Stimulated activated CD8-positive, alpha-beta memory T cell treated with anti-CD3 and anti-CD28 coated beads, Interleukin-7, amount 100 ng/mL, for 48 hours (primary cell): ENCODE data around the gene PLCH1.

Experiments used
- DNase-seq, 2 donors: peaks; one replicate each; pipeline ENCODE4 v3.0.0-alpha.2; 2020; ENCODE audit warnings: low read depth in 1 of 2; ENCODE audit errors: extremely low read depth in 1 of 2

Gene PLCH1

GRCh38 chr3:155363690-155364070, 381.2 kb downstream of the PLCH1 start:
- no peak for DNase-seq

DNA sequence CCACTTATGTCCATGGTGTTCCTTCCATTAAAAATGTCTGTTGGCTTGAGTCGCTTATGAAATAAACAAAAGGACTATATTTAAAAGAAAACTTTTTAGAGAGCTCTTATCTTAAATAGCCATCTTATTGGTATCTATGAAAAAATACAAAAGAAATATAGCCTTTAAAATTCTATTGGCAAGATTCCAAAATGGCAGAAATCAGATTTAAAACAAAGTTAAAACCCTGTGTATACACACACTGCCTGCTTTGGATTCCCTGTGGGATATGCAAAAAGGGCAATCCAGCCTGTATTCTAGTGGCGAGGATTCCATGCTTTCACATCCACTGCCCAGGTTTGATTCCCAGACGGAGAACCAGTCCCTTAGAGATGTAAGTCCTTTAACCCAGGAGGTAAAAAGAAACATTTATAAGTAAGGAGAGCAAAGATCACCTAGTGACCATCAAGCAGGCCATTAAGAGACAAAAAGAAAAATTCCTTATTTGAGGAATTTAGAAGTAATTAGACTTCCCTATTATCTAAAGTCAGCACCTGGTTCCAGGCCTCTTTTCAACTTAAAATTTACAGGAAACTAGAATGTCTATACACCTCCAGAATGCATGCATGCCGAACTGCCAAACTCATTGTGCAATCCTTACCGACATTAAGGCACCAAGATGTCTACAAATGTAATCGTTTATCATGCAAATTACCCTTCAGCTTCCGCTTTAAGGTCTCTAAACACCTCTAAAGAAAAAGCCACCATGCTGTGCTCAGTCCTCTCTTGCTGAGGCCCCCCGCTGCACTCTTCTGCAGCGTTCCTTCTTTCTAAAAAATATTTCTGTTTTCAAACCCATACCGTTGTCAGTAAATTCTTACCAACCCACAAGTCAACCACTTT, 381.8 kb downstream of the PLCH1 start:
- DNase-seq = no peak

GRCh38 chr3:155360281-155360680, 384.6 kb downstream of the PLCH1 start:
- DNase-seq = no peak

GRCh38 chr3:155356594-155357370, 388.1 kb downstream of the PLCH1 start:
- DNase-seq = no peak

DNA sequence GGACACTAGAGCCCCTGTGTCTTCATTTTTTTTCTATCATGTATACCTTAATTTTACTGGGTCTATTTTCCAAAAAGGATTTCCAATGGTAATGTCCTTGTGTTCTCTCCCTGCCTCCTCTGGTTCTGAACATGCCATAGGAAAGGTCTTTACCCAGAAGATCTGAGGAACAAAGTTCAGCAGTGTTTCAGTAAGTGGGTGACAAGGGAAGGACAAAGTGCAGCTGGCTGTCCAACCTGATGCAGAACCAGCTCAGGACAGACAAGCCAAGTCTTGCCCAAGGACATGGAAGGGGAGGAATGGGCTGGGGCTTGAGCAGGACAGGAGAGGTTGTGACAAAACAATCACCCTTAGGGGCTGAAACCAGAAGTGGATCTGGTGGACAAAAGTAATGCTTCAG, 390.2 kb downstream of the PLCH1 start:
- no peak for DNase-seq

GRCh38 chr3:155352900-155353490, 391.9 kb downstream of the PLCH1 start:
- no peak for DNase-seq

DNA sequence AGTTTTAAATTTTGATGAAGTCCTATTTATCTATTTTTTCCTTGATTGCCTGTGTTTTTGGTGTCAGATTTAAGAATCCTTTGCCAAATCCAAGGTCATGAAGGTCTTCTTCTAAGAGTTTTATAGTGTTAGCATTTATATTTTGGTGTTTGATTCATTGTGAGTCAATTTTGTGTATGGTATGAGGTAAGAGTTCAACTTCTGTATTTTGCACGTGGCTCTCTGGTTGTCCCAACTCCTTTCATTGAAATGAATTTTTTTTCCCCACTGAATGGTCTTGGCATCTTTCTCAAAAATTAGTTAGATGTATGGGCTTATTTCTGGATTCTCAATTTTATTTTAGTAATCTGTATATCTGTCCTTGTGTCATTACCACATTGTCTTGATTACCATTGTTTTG, 394.3 kb downstream of the PLCH1 start:
- DNase-seq = no peak

GRCh38 chr3:155347901-155348300, 397.0 kb downstream of the PLCH1 start:
- no peak for DNase-seq

DNA sequence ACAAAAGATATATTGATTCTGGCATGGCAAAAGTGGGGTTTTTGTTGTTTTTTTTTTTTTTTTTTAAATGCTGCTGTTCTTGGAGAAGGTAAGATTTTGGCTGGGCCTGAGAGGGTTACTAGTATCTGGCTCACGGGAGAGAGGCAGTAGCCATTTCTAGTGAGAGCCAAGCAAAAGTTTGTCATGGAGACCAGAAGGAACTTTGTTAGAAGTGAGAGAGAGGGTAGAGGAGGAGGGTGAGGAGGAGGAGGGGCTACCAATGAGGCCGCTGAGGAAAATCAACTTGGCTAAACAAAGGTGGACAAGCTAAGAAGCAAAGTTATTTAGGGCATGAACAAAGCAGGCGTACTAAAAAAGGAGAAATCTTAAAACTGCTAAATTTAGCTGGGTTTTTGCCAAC, 402.5 kb downstream of the PLCH1 start:
- no peak for DNase-seq

- DNase-seq = no peak
These were observed 405.8 kb downstream of the PLCH1 start for GRCh38 chr3:155339052-155339451.

DNA sequence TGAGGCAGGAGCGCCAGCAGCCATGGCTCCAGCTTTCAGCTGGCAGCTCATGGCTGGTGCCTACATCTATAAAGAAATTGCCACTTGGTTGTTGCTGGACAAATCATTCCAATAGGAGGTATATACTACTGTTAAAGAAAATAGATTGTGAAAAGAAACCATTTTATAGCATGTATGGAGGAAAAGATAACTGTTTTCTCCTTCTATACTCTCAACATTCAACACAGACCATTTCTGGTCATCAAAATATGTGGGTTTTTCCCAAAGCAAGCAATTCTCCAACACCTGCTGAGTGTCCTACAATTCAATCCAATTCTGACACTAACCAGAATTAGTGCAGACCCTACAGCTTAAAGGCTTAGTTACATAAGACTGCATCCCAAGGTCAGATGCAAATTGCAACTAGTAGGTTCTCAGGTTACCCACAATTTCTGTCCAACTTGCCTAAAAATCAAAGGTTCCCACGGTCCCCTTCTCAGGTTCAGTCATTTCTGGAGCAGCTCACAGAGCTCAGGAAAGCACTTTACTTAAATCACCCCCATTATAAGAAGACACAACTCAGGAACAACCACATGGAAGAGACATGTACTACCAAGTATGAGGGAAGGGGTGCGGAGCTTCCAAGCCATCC, 409.0 kb downstream of the PLCH1 start:
- DNase-seq = no peak

GRCh38 chr3:155334914-155335723, 409.8 kb downstream of the PLCH1 start:
- no peak for DNase-seq

DNA sequence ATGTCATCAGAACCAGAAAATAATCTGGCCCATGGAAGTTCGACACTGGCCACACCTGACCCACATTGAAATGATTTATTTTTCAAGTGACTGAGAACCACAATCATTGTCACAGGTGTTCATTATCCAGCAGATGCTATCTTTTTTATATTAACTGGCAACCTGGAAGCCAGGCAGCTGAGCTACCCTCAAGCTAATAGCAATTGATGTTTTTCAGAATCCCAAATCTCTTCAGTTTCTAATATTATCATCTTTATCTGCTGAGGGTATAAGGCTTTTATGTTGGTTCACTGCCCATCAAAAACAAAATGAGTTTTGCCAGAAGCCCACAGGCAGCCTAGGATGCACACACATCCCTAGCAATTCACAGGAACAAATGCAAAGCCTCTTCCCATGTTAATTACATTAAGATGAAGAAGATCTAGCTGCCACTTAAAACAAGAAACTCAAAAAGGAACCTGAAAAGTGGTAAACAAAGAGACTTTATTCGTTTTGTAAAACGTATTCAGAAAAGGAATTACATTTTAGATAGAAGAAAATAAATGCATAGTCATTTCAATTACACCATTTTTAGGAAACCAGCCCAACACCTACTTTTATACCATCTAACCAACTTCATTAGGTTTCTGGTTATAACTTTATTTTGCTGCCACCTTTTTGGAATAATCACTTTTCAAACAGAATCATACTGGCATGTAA, 410.5 kb downstream of the PLCH1 start:
- DNase-seq = no peak

GRCh38 chr3:155332716-155333115, 412.2 kb downstream of the PLCH1 start:
- DNase-seq = no peak

DNA sequence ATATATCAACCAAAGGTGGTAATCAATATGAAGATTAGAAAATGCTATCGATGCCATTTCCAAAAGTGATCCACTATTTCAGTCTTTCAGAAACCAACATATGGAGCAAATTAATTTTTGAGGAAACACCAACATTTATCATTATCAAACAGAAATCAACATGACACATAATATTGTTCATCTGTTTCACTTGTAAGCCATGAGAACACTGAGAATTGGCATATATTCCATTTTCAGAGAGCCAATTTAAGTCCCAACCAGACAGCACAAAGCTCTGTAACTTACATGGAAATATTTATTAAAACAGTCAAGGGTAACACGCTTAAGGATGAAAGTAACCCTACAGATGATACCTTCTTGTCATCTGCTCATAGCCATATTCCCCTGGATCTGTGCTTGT, 413.8 kb downstream of the PLCH1 start:
- DNase-seq = no peak

DNA sequence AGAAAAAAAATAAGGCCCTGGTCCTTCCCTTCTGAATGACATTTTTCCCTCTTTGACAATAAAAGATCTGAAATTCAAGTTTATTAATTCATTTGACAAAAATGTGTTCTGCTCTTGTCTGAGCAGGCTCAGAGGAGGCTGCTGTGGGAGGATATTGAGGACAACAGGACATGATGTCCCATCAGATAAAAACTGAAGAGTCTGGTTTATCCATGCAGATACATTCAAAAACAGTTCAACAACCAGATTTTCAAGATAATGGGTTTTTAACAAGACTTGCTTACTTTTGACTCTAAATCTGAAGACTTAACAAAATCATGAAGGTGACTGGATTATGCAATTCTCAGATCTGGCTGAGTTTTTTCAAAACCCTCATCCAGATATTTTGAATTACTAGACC, 414.5 kb downstream of the PLCH1 start:
- no peak for DNase-seq

- DNase-seq = no peak
These were observed 415.3 kb downstream of the PLCH1 start for GRCh38 chr3:155329513-155330048.

DNA sequence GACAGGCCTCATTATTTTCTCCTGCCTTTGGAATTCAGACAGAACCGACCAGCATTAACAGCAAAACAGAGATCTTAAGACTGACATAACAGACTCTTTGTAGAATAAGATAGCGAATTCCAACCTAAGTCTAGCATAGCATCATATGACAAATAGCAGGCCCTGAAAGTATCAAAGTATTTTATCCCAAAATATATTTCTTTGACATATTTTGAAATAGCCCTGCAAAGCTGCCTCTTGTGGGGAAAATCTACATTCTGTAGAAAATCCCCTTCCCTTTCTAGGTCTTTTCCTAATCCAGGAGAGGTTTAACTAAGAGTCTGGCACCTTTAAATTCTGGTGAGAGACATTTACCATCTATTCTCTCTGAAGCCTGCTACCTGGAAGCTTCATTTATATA, 417.0 kb downstream of the PLCH1 start:
- no peak for DNase-seq

DNA sequence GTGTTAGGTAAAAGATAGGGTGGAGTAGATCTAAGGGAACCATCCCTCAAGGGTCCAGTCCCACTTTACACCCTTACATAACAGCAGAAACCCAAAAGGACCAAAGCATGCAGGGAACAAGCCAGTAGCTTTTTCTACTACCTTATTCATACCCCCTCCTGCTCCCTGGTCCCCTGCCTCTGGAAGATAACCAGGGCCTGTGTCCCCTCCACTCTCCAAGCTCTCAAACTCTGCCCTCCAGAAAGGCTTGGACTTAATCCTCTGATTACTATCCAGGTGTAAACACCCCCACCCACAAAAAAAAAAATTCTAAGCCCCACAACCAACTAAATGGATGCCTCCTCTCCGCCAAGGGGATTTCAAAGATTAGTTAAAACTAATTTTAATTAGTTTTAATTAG, 417.4 kb downstream of the PLCH1 start:
- DNase-seq = no peak

DNA sequence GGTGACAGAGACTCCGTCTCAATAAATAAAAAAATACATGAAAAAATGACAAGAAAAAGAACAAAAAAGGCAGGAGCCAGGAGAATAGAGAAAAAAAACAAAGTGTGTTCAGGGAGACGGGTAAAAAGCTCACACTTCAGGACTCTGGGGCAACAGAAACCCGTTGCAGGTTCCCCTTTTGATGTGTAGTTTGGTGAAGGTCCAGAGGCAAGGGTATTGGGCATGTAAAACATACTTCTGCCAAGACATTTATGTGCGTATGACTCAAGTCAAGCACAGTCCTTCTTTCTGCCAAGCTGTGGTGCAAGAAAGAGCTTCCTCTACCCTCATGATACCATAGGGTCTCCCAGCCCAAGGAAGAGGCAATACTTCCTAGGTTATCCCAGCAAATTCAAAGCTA, 418.0 kb downstream of the PLCH1 start:
- DNase-seq = no peak
